ENCODE measurements around the gene ZFYVE26.

GRCh38 chr14:67820428-67820971 lies 4.1 kb upstream of the ZFYVE26 start:
- TF ChIP-seq EGR1 (IDR thresholded peaks at IDR 0.05; ENCODE audit: low read depth) (no peak), POLR2AphosphoS5 (IDR thresholded peaks at IDR 0.05; ENCODE audit: low read depth, low read length) (no peak), CTCF (IDR thresholded peaks at IDR 0.05 in 2 of 3, conservative IDR thresholded peaks at IDR 0.05 in 1 of 3; ENCODE audit: borderline replicate concordance in 1 of 3, insufficient read depth in 1 of 3, low read depth in 2 of 3, low read length in 2 of 3) (no peak), ATF3 (IDR thresholded peaks at IDR 0.05) (no peak), POLR2A (IDR thresholded peaks at IDR 0.05; ENCODE audit: borderline replicate concordance, extremely low read depth, insufficient read depth, insufficient read length) (no peak), EZH2 (IDR thresholded peaks at IDR 0.05) (no peak), SP1 (IDR thresholded peaks at IDR 0.05; ENCODE audit: low read depth) (no peak), RAD21 (IDR thresholded peaks at IDR 0.05; ENCODE audit: low read depth) (no peak), ELF1 (IDR thresholded peaks at IDR 0.05; ENCODE audit: borderline replicate concordance, low read depth) (no peak), MAX (IDR thresholded peaks at IDR 0.05) (peak; percentile 40)
